HG03025 (cell line): Measurements from ENCODE around the gene ELMO2.
A peak's percentile ranks its signal among the peaks of the same experiment; 100 is the strongest.

ENCODE experiments used
- ATAC-seq: cut with Tn5 transposase; IDR thresholded peaks from one replicate; pipeline ENCODE4 v1.9.1; 2021; ENCODE audit warnings: mild to moderate bottlenecking, moderate library complexity; ENCODE audit not compliant: unreplicated experiment, low FRiP score

Gene ELMO2

GRCh38 chr20:46368902-46369268 lies 37.5 kb downstream of the ELMO2 start:
- ATAC-seq, result no peak

DNA sequence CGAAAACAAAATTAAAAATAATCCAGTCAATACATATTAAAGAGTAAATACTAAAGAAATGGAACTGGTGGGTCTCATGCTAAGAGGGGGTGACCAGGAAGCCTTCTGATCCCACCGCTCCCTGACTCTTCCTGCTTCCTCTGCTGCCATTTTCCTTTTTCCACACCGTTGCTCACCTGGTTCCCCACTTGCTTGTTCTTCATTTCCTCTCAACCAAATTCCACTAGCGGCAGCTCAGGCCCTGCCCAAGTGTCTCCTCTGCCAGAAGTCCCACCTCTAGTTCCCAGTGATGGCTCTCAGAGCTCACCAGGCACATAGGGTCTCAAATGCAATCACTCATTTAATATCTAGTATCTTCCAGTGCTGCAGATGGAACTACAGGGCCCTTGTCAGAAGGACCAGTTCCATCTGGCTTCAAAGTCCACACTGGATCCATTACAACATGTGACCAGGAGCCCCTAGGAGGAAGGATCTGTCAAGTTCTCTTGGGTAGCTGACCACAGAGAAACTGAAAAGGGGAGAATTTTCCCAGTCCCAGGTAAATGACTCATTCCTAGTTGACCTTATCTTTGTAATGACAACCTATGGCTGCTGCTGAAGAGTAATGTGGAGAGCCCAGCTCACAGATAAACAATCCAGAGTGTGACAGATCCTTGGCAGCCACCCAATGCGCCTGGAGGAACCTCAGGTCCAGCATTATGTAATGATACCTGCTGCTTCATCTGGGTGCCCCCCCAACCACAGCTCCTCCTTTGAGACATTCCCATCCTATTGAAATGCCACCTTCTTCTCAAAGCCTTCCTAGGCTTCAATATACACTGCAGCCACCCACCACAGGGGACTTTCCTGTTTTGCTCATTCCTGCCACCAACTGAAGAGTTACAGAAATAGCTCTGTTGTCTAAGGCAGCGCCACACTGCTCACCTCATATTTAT lies 38.2 kb downstream of the ELMO2 start:
- no peak for ATAC-seq

GRCh38 chr20:46367234-46367633 lies 39.2 kb downstream of the ELMO2 start:
- no peak for ATAC-seq

DNA sequence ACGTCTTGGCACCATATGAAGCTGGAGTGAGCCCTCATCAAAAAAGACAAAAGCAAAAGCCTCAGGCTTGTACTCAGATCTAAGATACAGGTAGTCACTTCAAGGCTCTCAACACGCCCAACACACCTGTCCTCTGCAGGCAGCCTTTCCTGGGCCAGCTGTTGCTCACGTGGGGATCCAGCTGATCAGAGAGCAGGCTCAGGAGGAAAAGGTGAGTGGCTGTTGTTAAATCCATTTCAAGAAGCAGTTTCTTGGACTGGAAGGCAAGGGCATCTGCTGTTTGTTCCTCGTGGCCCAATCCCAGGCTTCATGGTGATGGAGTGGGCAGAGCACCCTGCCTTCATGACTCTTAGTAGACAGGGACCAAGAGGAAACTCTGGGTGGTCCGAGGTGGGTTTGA lies 39.6 kb downstream of the ELMO2 start:
- no peak for ATAC-seq

- ATAC-seq, result no peak
Measured at GRCh38 chr20:46365487-46366220, 40.8 kb downstream of the ELMO2 start.

DNA sequence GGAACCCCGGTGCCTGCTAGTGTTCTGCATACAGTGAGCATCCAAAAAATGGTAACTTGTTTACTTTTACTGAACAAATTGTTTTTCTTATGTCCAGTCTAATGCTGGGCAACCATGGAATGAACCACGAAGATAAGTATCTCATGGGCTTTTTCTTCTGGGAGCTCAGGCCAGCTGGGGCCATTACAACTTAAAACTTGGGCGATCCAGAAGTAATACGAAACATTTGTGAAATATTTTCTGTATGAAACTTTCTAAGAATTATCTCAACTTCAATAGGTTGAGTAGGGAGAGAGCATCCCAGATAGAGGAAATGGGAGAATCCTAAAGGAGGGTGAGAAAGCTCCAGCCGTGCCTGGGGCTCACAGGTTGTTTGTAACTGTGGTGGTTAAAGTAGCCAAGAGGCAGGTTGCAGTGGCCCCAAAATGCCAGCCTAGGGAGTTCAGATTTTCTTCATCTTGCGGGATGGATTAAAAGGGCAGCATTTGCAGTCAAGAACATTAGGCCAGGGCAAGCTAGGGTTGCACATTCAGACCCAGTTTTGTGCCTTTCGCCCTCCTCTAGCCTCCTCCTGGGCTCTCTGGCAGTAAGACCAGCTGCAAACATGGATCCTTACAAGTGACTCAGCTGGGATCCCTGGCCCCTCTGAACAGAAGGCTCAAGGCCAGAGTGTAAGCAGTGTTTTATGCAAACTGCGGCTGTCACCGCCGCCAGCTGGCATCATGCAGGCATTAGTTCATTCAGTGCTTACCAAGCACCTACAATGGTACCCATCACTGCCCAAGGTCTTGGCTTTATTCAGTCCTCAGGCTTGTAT lies 41.5 kb downstream of the ELMO2 start:
- ATAC-seq, result no peak

GRCh38 chr20:46363874-46364669 lies 42.3 kb downstream of the ELMO2 start:
- peak; percentile 67 for ATAC-seq

DNA sequence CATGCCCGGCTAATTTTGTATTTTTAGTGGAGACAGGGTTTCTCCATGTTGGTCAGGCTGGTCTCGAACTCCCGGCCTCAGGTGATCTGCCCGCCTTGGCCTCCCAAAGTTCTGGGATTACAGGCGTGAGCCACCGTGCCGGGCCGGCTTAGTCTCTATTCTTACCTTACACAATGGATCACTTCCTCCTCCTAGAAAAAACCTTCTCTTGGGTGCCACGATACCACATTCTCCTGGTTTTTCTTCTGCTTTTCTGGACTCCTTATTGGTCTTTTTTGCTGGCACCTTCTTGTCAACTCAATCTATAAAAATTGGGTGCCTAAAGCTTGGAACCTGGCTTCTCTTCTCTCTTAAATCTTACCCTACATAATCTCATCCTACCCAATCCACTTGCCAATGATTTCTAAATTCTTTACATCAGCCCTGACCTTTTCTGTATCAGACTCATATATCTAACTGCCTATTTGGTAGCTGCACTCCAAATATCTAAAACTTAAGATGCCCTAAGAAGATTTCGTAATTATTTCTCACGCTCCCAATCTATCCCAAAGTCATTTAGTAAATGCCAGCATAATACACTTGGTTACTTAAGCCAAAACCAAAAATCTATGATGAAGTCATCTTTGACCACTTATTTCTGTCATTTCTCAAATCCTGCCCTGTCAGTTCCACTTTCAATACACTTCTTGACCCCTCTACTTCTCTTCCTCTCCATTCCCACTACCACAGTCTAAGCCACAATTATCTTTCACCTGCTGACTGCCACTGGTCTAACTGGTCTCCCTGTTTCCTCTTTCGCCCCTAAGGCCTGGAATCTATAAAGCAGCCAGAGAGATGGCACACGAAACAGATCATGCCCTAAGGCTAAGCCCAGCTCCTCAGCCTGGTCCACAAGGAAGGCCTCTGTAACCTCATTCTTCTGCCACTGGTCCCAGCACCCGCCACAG lies 43.2 kb downstream of the ELMO2 start:
- peak; percentile 5 for ATAC-seq

DNA sequence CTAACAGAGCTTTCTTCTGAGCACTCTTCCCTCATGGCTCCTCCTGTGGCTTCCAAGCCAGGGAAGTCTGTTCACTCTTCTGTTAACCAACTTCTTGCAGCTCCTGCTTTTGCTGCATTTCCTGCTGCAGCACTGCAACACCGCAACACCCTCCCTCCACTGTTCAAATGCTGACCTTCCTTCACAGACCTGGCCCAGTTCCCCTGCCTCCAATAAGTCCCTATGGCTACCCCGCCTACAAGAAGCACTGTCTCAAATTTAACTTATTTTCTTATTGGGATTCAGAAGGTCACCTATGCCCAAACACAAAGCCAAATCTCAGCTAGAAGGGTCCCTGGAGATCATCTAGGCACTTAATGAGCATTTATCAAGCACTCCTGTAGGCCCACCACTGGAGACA lies 44.6 kb downstream of the ELMO2 start:
- ATAC-seq, result no peak

DNA sequence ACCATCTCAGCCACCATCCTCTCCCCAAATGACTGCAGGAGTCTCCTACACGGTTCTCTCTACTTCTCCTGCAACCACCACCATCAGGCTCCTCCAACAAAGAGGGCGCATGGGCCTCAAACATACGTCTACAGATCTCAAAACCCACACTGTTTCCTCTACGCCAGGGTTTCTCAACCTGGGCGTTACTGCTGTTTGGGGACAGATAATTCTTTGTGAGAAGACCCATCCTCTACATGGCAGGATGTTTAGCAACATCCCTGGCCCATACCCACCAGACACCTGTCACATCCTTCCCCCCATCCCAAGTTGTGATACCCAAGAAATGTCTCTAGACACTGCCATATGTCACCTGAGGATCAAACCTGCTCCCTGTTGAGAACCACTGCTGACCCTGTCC lies 45.0 kb downstream of the ELMO2 start:
- no peak for ATAC-seq

DNA sequence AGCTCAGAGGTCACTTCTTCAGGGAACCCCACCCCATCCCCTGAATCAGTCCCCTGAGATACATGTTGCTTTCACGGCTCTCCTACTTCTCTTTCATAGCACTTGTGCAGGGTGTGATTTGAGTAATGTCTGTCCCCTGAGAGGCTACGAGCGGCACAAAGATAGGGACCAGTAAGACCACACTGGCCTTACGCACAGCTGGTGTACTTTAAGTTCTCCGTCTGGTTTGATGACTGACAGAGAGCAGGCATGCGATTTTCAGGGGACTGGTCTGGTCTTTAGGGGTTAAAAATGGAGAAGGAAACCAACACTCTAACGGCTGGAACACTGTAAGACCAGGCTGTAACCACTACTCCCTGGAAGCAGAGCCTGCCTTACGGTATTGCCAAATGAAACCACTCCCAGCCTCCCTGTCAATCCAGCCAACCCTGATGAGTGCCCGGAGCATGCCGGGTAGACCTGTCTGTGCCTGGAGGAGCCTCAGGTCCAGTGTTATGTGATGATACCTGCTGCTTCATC lies 47.1 kb downstream of the ELMO2 start:
- no peak for ATAC-seq

- ATAC-seq, result no peak
Measured at GRCh38 chr20:46358346-46359058, 47.9 kb downstream of the ELMO2 start.

DNA sequence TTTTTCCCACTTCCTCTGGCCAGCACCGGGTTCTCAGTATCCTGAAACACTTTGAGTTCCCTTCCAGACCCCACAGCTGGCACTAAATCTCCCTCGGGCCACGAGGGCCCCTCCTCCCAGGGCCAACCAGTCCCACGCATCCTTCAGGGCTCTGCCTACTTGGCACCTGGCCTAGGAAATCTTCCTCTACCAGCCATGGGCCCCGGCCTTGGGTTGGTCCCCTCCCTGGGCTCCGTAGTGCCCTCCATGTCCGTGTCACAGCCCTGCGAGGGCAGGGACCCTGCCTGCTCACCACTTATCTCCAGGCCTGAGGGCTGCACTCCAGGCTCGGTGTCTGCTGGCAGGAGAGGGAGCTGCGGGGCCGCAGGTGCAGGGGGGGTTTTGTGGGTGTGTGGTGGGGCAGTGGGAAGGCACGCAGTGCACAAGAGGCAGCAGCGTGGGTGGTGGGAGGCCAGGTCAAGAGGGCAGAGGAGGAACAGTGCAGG lies 49.3 kb downstream of the ELMO2 start:
- ATAC-seq, result no peak

DNA sequence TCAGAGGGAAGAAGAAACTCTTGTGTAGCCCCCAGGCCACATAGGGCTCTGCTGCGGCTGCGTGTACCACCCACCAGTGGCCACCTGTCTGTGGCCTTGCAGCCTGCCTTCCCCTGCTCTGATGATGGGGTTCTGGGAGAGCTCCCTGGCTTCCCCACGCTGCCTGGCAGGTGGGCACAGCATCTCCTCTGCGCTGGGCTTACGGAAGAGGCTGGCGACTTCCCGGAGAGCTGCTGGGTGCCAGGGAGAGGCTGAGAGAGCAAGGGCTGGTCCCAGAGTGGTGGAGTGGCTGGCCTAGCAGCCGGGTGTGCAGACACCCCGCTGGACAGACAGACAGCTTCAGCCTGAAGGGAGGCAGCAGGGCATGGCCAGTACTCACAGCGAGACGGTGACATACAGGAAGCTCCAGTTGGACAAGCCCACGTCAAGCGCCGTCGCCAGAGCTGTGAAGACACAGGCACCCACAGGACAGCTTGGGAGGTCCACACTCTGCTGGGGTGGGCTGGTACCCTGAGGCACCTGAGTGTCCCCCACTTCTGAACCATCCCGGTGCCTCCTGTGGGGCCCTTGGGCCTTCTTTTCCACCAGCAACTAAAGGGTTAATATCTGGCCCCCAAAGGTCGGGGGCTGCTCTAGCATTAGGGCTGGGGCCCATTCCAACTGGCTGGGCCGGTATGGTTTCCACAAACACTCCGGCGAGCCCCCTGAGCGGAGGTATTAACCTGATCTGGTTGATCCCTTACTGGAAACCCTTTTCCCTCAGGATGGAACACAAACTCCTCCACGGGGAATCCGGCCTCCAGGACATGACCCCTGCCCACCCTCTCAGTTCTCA lies 50.0 kb downstream of the ELMO2 start:
- ATAC-seq, result no peak

DNA sequence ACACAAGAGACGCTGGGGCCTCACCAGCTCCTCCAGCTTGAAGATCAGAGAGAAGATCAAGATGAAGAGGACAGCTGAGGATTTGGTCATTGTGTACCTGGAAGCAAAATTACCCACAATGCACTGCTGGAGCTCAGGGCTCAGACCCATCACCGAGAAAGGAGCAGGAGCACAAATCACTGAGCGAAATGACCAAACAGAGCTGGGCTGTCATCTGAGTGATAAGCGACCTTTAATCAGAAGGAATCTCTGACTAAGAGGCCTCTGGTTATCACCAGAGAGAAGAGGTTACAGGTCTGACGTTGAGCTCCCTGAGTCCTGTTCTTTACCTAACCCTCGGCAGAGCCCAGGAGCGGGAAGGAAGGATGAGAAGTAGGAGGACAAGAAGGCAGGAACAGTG lies 50.6 kb downstream of the ELMO2 start:
- no peak for ATAC-seq

DNA sequence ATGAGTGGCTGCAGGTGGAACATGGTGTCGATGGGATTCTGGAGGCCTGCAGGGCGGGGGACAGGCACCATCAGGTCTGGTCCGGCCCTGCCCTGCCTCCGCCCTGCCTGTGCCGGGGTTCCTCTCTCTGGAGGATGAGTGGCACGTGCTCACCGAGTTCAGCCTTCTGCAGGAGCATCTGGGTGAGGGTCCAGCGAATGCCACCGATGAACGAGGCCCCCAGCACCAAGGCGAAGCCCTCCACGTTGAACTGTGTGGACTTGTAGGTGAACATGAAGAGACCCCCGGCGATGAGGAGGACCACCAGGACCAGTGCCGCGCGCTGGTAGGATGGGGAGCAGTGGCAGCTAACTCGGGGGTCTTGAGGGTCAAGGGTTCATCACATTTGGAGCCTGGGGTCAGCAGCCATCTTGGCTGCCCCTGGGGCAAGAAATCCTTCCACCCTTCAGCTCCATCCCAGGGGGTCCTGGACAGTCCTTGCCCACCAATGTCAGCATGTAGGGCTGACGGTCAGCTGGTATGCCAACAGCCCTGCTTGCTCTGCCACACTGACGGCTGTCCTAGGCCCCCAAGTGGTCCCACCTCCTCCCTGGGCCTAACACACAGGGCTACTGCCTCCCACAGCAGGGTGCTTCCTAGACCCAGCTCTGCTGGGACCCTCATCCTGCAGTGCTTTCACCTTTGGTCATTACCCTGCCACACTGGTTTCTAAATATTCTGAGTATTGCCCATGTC lies 51.3 kb downstream of the ELMO2 start:
- no peak for ATAC-seq

DNA sequence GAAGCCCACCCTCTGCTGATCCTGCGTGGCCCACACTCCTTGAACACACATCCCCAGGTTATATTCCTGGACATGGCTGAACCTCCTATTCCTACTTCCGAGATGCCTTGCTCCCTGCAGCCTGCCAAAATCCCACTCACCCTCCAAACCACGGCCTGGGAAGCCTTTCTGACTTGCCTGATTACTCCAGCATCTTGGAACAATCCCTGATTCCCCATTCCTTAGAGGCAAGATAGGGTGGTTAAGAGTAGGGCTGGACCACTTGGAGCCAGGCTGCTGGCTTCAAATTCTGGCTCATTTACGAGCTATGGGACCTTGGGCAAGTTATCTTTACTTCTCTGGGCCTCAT lies 52.2 kb downstream of the ELMO2 start:
- ATAC-seq, result no peak
